ENCODE measurements around the gene ALPK3.

The ALPK3 gene

DNA sequence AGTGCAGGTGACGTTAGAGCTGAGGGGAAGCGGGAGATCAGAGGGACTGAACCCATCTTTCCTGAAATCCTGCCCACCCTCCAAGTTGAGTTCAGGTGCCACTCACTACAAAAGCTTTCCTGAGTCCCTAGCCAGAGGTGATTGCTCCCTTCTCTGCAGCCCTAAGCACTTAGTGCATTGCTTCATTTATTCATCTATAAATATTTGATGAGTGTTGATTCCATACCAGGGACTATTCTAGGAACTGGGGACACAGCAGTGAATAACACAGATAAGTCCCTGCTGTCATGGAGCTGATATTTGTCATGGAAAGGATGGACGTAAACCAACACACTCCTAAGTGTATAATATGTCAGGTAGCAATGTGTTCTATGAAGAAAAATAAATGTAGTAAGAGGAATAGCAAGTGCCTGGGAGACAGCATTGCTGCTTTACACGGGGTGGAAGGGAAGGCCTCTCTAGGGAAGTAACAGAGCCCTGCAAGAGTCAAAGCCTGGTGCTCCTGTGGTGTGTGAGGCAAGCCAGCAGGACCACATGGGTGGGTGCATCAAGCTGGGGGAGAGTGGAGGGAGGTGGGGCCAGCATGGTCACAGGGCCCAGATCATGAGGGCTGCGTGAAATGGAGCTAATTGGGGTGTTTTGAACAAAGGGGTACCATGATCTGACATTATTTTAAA, 18.6 kb downstream of the ALPK3 start:
- 85% methylated on average over 4 of the region's 5 CpGs for WGBS (ENCODE audit: insufficient coverage)

GRCh38 chr15:84836844-84837243, 19.7 kb downstream of the ALPK3 start:
- ChIA-PET POLR2A (no interaction called here), CTCF (interaction anchor here (1.8 to 2.0 kb wide), 2 partner anchors 9 to 11 kb away, joined by 5 to 8 read pairs; no protein-coding TSS in a partner anchor)
- 67% methylated on average over 1 of the region's 1 CpG for WGBS (ENCODE audit: insufficient coverage)
- Histone ChIP-seq H3K27ac (ENCODE audit: insufficient read depth in 1 of 2, low read depth in 1 of 2, low read length in 2 of 2, poor library complexity in 1 of 2, severe bottlenecking in 2 of 2) (no peak overlapping the region), H3K4me3 (ENCODE audit: control insufficient read depth in 1 of 7, extremely low read depth in 1 of 7, insufficient read depth in 4 of 7, low read depth in 2 of 7, low read length in 6 of 7) (no peak overlapping the region), H3K9me3 (ENCODE audit: control extremely low read depth in 1 of 5, control insufficient read depth in 4 of 5, insufficient read depth in 2 of 5, low read depth in 1 of 5, low read length in 4 of 5) (no peaks in the 10 kb centered on the region), H3K27me3 (replicated peaks in 2 of 5; ENCODE audit: control insufficient read depth in 4 of 5, insufficient read depth in 5 of 5, low read length in 4 of 5) (no peaks in the 10 kb centered on the region), H3K36me3 (ENCODE audit: control insufficient read depth in 4 of 4, insufficient read depth in 4 of 4, low read length in 3 of 4) (no peaks in the 10 kb centered on the region), H3K4me1 (ENCODE audit: control extremely low read depth in 1 of 4, control insufficient read depth in 4 of 4, insufficient read depth in 4 of 4, low read length in 3 of 4) (peaks cover 0 to 7% (median 2%) of the 10 kb centered on the region in 4 experiments)
- DNase-seq: no peak

More for the DNA sequence above, 18.6 kb downstream of the ALPK3 start:
- no peaks in the 10 kb centered on the region for H3K27me3 ChIP-seq (replicated peaks in 2 of 5; ENCODE audit: control insufficient read depth in 4 of 5, insufficient read depth in 5 of 5, low read length in 4 of 5)
- DNase-seq: no peak
- ChIA-PET CTCF (interaction anchor here (0.5 to 2.0 kb wide), 2 partner anchors 10 to 41 kb away, joined by 3 to 5 read pairs; no protein-coding TSS in a partner anchor), POLR2A (no interaction called here)
- H3K4me3 ChIP-seq (ENCODE audit: control insufficient read depth in 1 of 7, extremely low read depth in 1 of 7, insufficient read depth in 4 of 7, low read depth in 2 of 7, low read length in 6 of 7): no peak overlapping the region
- no peaks in the 10 kb centered on the region for H3K9me3 ChIP-seq (ENCODE audit: control extremely low read depth in 1 of 5, control insufficient read depth in 4 of 5, insufficient read depth in 2 of 5, low read depth in 1 of 5, low read length in 4 of 5)
- H3K4me1 ChIP-seq (ENCODE audit: control extremely low read depth in 1 of 4, control insufficient read depth in 4 of 4, insufficient read depth in 4 of 4, low read length in 3 of 4): peaks cover 0 to 7% (median 2%) of the 10 kb centered on the region in 4 experiments
- no peaks in the 10 kb centered on the region for H3K36me3 ChIP-seq (ENCODE audit: control insufficient read depth in 4 of 4, insufficient read depth in 4 of 4, low read length in 3 of 4)
- no peak overlapping the region for H3K27ac ChIP-seq (ENCODE audit: insufficient read depth in 1 of 2, low read depth in 1 of 2, low read length in 2 of 2, poor library complexity in 1 of 2, severe bottlenecking in 2 of 2)

DNA sequence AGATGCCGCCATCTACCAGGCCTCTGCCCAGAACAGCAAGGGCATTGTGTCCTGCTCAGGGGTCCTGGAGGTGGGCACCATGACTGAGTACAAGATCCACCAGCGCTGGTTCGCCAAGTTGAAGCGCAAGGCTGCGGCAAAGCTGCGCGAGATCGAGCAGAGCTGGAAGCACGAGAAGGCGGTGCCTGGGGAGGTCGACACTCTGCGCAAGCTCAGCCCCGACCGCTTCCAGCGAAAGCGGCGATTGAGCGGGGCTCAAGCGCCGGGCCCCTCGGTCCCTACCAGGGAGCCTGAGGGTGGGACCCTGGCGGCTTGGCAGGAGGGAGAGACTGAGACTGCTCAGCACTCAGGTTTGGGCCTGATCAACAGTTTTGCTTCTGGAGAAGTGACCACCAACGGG, 22.6 kb downstream of the ALPK3 start:
- H3K4me1 ChIP-seq (ENCODE audit: control extremely low read depth in 1 of 4, control insufficient read depth in 4 of 4, insufficient read depth in 4 of 4, low read length in 3 of 4): no peaks in the 10 kb centered on the region
- ChIA-PET CTCF (interaction anchor here (1.0 kb wide), 1 partner anchor 268 kb away, joined by 3 read pairs; no protein-coding TSS in a partner anchor), POLR2A (no interaction called here)
- no peaks in the 10 kb centered on the region for H3K27me3 ChIP-seq (replicated peaks in 2 of 5; ENCODE audit: control insufficient read depth in 4 of 5, insufficient read depth in 5 of 5, low read length in 4 of 5)
- H3K36me3 ChIP-seq (ENCODE audit: control insufficient read depth in 4 of 4, insufficient read depth in 4 of 4, low read length in 3 of 4): no peaks in the 10 kb centered on the region
- no peak overlapping the region for H3K27ac ChIP-seq (ENCODE audit: insufficient read depth in 1 of 2, low read depth in 1 of 2, low read length in 2 of 2, poor library complexity in 1 of 2, severe bottlenecking in 2 of 2)
- no peaks in the 10 kb centered on the region for H3K9me3 ChIP-seq (ENCODE audit: control extremely low read depth in 1 of 5, control insufficient read depth in 4 of 5, insufficient read depth in 2 of 5, low read depth in 1 of 5, low read length in 4 of 5)
- WGBS (ENCODE audit: insufficient coverage): 99% methylated on average over 22 of the region's 23 CpGs
- DNase-seq: no peak
- no peak overlapping the region for H3K4me3 ChIP-seq (ENCODE audit: control insufficient read depth in 1 of 7, extremely low read depth in 1 of 7, insufficient read depth in 4 of 7, low read depth in 2 of 7, low read length in 6 of 7)

- POLR2A ChIA-PET: no interaction called here
- 95% methylated on average over 8 of the region's 10 CpGs for WGBS (ENCODE audit: insufficient coverage)
- DNase-seq: no peak
- H3K27ac ChIP-seq (ENCODE audit: insufficient read depth in 1 of 2, low read depth in 1 of 2, low read length in 2 of 2, poor library complexity in 1 of 2, severe bottlenecking in 2 of 2): no peak overlapping the region
- CTCF ChIA-PET: interaction anchor here (1.0 kb wide), 1 partner anchor 269 kb away, joined by 3 read pairs; no protein-coding TSS in a partner anchor
- H3K36me3 ChIP-seq (ENCODE audit: control insufficient read depth in 4 of 4, insufficient read depth in 4 of 4, low read length in 3 of 4): no peaks in the 10 kb centered on the region
- H3K4me1 ChIP-seq (ENCODE audit: control extremely low read depth in 1 of 4, control insufficient read depth in 4 of 4, insufficient read depth in 4 of 4, low read length in 3 of 4): no peaks in the 10 kb centered on the region
- H3K4me3 ChIP-seq (ENCODE audit: control insufficient read depth in 1 of 7, extremely low read depth in 1 of 7, insufficient read depth in 4 of 7, low read depth in 2 of 7, low read length in 6 of 7): no peak overlapping the region
- H3K9me3 ChIP-seq (ENCODE audit: control extremely low read depth in 1 of 5, control insufficient read depth in 4 of 5, insufficient read depth in 2 of 5, low read depth in 1 of 5, low read length in 4 of 5): no peaks in the 10 kb centered on the region
- no peaks in the 10 kb centered on the region for H3K27me3 ChIP-seq (replicated peaks in 2 of 5; ENCODE audit: control insufficient read depth in 4 of 5, insufficient read depth in 5 of 5, low read length in 4 of 5)
Observed at GRCh38 chr15:84840255-84840654, 23.1 kb downstream of the ALPK3 start.

DNA sequence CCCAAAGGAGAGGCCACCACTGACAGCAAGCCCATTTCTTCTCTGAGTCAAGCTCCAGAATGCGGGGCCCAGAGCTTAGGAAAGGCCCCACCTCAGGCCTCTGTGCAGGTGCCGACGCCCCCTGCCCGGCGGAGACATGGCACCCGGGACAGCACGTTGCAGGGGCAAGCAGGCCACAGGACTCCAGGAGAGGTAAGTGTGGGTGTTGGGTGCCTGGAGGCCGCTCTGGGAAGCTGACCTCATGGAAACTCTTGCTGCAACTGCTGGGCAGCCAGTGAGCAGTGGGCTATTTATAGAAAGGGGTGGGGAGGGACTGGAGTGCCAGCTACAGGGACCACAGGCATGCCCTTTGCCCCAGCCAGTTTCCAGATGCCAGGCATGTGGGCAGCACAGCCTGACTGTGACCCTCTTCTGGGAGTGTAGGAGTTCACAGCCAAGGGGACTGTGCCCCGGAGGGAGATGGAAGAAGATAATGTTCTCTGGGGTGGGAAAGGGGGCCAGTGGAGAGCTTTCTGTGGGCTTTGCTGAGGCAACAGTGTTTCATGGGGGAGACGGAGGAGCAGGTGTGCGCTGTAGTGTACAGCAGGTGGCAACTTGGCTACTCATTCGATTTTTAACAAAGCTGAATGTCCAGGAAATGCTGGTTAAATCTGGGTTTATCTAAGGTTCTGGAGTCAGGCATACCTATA, 23.7 kb downstream of the ALPK3 start:
- ChIA-PET POLR2A (no interaction called here), CTCF (no interaction called here)
- Histone ChIP-seq H3K27me3 (replicated peaks in 2 of 5; ENCODE audit: control insufficient read depth in 4 of 5, insufficient read depth in 5 of 5, low read length in 4 of 5) (no peaks in the 10 kb centered on the region), H3K27ac (ENCODE audit: insufficient read depth in 1 of 2, low read depth in 1 of 2, low read length in 2 of 2, poor library complexity in 1 of 2, severe bottlenecking in 2 of 2) (no peak overlapping the region), H3K36me3 (ENCODE audit: control insufficient read depth in 4 of 4, insufficient read depth in 4 of 4, low read length in 3 of 4) (no peaks in the 10 kb centered on the region), H3K4me1 (ENCODE audit: control extremely low read depth in 1 of 4, control insufficient read depth in 4 of 4, insufficient read depth in 4 of 4, low read length in 3 of 4) (no peaks in the 10 kb centered on the region), H3K4me3 (ENCODE audit: control insufficient read depth in 1 of 7, extremely low read depth in 1 of 7, insufficient read depth in 4 of 7, low read depth in 2 of 7, low read length in 6 of 7) (no peak overlapping the region), H3K9me3 (ENCODE audit: control extremely low read depth in 1 of 5, control insufficient read depth in 4 of 5, insufficient read depth in 2 of 5, low read depth in 1 of 5, low read length in 4 of 5) (no peaks in the 10 kb centered on the region)
- WGBS (ENCODE audit: insufficient coverage): 100% methylated on average over 11 of the region's 12 CpGs
- DNase-seq: no peak

DNA sequence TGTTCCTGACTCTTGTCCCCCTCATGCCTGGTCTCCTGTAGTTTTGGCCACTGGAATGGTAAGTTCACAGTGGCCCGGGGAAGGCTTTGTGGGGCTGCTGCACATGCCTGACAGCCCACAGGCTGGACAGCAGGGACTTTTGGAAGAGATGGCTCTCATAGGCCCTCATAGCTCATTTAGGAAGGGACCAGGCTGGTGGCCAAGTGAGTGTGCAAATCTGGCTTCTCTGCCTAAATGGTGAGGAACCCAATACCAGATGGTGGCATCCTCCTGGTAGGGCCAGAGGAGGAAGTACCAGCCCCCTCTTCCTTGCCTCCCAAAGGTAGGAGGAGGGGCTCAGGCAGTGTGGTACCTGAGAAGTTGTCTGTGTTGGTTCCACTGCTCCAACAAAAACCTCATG, 25.6 kb downstream of the ALPK3 start:
- ChIA-PET POLR2A (no interaction called here), CTCF (no interaction called here)
- no peak for DNase-seq
- no peaks in the 10 kb centered on the region for H3K4me1 ChIP-seq (ENCODE audit: control extremely low read depth in 1 of 4, control insufficient read depth in 4 of 4, insufficient read depth in 4 of 4, low read length in 3 of 4)
- no peak overlapping the region for H3K4me3 ChIP-seq (ENCODE audit: control insufficient read depth in 1 of 7, extremely low read depth in 1 of 7, insufficient read depth in 4 of 7, low read depth in 2 of 7, low read length in 6 of 7)
- 100% methylated on average over 1 of the region's 1 CpG for WGBS (ENCODE audit: insufficient coverage)
- no peak overlapping the region for H3K27ac ChIP-seq (ENCODE audit: insufficient read depth in 1 of 2, low read depth in 1 of 2, low read length in 2 of 2, poor library complexity in 1 of 2, severe bottlenecking in 2 of 2)
- H3K9me3 ChIP-seq (ENCODE audit: control extremely low read depth in 1 of 5, control insufficient read depth in 4 of 5, insufficient read depth in 2 of 5, low read depth in 1 of 5, low read length in 4 of 5): peaks cover 0 to 13% (median 3%) of the 10 kb centered on the region in 5 experiments
- H3K36me3 ChIP-seq (ENCODE audit: control insufficient read depth in 4 of 4, insufficient read depth in 4 of 4, low read length in 3 of 4): no peaks in the 10 kb centered on the region
- H3K27me3 ChIP-seq (replicated peaks in 2 of 5; ENCODE audit: control insufficient read depth in 4 of 5, insufficient read depth in 5 of 5, low read length in 4 of 5): no peaks in the 10 kb centered on the region

GRCh38 chr15:84844964-84845363, 27.8 kb downstream of the ALPK3 start:
- Histone ChIP-seq H3K4me1 (ENCODE audit: control extremely low read depth in 1 of 4, control insufficient read depth in 4 of 4, insufficient read depth in 4 of 4, low read length in 3 of 4) (no peaks in the 10 kb centered on the region), H3K36me3 (ENCODE audit: control insufficient read depth in 4 of 4, insufficient read depth in 4 of 4, low read length in 3 of 4) (no peaks in the 10 kb centered on the region), H3K27me3 (replicated peaks in 2 of 5; ENCODE audit: control insufficient read depth in 4 of 5, insufficient read depth in 5 of 5, low read length in 4 of 5) (no peaks in the 10 kb centered on the region), H3K27ac (ENCODE audit: insufficient read depth in 1 of 2, low read depth in 1 of 2, low read length in 2 of 2, poor library complexity in 1 of 2, severe bottlenecking in 2 of 2) (no peak overlapping the region), H3K9me3 (ENCODE audit: control extremely low read depth in 1 of 5, control insufficient read depth in 4 of 5, insufficient read depth in 2 of 5, low read depth in 1 of 5, low read length in 4 of 5) (peaks cover 1 to 15% (median 3%) of the 10 kb centered on the region in 5 experiments), H3K4me3 (ENCODE audit: control insufficient read depth in 1 of 7, extremely low read depth in 1 of 7, insufficient read depth in 4 of 7, low read depth in 2 of 7, low read length in 6 of 7) (no peak overlapping the region)
- WGBS (ENCODE audit: insufficient coverage): 100% methylated on average over 2 of the region's 2 CpGs
- ChIA-PET POLR2A (interaction anchor here (0.7 kb wide), 1 partner anchor 929 kb away, joined by 6 read pairs; no protein-coding TSS in a partner anchor), CTCF (interaction anchor here (1.2 kb wide), 1 partner anchor 33 kb away, joined by 3 read pairs; no protein-coding TSS in a partner anchor)
- DNase-seq: no peak
